Measurements from ENCODE around the gene RNF14. TPM values are rescaled to one million over a fixed set of nuclear protein-coding genes. Genes with fewer than 3 reads are reported as not detected.

RNF14 gene
- total RNA-seq, 1 experiment from 2014 or later = 67.1 TPM

DNA sequence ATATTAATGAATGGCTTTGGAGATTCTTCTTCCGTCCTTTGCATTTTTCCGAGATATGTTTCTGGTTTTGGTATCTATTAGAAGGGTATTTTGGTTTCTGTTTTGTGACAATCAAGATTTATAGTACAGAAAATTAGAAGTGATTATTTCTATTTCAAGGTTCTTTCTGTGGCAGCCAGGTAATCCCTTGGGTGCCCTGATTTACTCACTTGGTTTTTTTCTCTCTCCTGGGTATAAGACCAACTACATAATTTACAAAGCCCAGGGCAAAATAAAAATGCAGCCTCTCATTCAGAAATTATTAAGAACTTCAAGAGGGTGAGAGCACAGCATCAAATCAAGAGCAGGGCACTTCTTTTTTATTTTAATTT is 2.0 kb upstream of the RNF14 start:
- DNase-seq (ENCODE audit: low spot score) = no peak
- Histone ChIP-seq H3K27ac (ENCODE audit: low read depth, low read length, poor library complexity, severe bottlenecking) (no peak overlapping the region), H3K4me3 (ENCODE audit: low read depth, low read length, poor library complexity, severe bottlenecking) (no peak overlapping the region), H3K9me3 (ENCODE audit: low read depth, low read length, poor library complexity, severe bottlenecking) (no peaks in the 10 kb centered on the region), H3K36me3 (ENCODE audit: insufficient read depth, low read length, poor library complexity, severe bottlenecking) (peaks cover 7% of the 10 kb centered on the region), H3K4me1 (ENCODE audit: insufficient read depth, low read length, poor library complexity, severe bottlenecking) (peaks cover 21% of the 10 kb centered on the region), H3K27me3 (replicated peaks; ENCODE audit: insufficient read depth, low read depth, low read length, poor library complexity) (no peaks in the 10 kb centered on the region)
- intact Hi-C loops (cut with micrococcal nuclease; ENCODE audit: unreplicated experiment) = no loop called here
- no peak for TF ChIP-seq EZH2 (IDR thresholded peaks at IDR 0.05; ENCODE audit: borderline replicate concordance, low read depth, low read length, poor library complexity, severe bottlenecking)
- TF ChIP-seq, protein P1, sequence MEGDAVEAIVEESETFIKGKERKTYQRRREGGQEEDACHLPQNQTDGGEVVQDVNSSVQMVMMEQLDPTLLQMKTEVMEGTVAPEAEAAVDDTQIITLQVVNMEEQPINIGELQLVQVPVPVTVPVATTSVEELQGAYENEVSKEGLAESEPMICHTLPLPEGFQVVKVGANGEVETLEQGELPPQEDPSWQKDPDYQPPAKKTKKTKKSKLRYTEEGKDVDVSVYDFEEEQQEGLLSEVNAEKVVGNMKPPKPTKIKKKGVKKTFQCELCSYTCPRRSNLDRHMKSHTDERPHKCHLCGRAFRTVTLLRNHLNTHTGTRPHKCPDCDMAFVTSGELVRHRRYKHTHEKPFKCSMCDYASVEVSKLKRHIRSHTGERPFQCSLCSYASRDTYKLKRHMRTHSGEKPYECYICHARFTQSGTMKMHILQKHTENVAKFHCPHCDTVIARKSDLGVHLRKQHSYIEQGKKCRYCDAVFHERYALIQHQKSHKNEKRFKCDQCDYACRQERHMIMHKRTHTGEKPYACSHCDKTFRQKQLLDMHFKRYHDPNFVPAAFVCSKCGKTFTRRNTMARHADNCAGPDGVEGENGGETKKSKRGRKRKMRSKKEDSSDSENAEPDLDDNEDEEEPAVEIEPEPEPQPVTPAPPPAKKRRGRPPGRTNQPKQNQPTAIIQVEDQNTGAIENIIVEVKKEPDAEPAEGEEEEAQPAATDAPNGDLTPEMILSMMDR (conservative IDR thresholded peaks at IDR 0.05; ENCODE audit: low read depth, low read length) = no peak
- BruUV-seq (replicated peaks) = no TSS peak
- CTCF ChIA-PET = no interaction called here
- POLR2A ChIA-PET (ENCODE audit: low non-redundant PET) = no interaction called here

DNA sequence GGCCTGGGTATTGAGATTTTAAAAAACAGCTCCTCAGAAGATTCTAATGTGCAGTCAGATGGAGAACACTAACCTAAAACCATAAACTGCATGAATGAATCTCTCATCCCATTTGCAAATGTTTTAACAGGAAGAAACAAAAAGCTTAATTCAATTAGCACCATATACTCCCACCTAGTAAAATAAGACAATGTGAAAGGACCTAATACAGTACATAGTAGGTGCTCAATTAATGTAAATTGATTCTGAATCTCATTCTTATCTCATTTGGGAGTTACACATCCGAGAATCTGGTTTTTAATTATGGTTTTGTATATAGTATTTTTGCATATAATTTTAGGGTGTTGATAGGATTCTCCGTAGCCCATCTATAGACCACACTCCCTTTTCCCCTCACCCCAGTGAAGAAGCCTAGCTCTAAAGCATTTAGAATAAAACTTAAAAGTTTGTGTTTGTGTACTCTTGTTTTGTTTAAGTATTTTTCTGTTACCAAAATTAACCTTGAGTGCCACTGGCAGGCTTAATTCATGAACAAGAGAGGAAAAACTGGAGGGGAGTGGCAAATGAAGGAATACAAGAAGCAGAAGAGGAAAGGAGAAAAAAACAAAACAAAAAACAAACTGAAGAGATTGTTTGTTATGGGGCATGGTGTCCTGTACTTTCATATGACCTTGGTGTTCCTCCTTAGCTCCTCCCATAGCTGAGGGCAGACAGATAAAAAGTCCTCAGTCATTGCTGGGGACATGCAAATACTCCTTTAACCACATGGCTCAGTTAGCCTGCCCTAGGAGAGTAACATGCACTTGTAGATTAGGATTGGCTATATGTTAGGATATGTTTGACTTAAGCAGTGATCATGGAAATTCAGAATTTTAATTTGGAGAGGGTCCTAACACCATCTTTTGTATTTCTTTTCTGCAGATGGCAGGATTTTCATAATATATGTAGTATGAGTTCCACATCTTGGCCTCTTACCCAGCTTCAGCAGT is 1.2 kb downstream of the RNF14 start:
- no peak for TF ChIP-seq EZH2 (IDR thresholded peaks at IDR 0.05; ENCODE audit: borderline replicate concordance, low read depth, low read length, poor library complexity, severe bottlenecking)
- CTCF ChIA-PET = interaction anchor here (2.1 kb wide), 1 partner anchor 9 kb away, joined by 21 read pairs; no protein-coding TSS in a partner anchor
- intact Hi-C loops (cut with micrococcal nuclease; ENCODE audit: unreplicated experiment) = loop anchor here (2.0 kb wide), 1 partner anchor 277 kb away; no protein-coding TSS in a partner anchor
- Histone ChIP-seq H3K27me3 (replicated peaks; ENCODE audit: insufficient read depth, low read depth, low read length, poor library complexity) (no peaks in the 10 kb centered on the region), H3K4me3 (ENCODE audit: low read depth, low read length, poor library complexity, severe bottlenecking) (peak overlapping the region; percentile 86), H3K9me3 (ENCODE audit: low read depth, low read length, poor library complexity, severe bottlenecking) (no peaks in the 10 kb centered on the region), H3K27ac (ENCODE audit: low read depth, low read length, poor library complexity, severe bottlenecking) (peak overlapping the region; percentile 87), H3K36me3 (ENCODE audit: insufficient read depth, low read length, poor library complexity, severe bottlenecking) (peaks cover 24% of the 10 kb centered on the region), H3K4me1 (ENCODE audit: insufficient read depth, low read length, poor library complexity, severe bottlenecking) (peaks cover 11% of the 10 kb centered on the region)
- no TSS peak for BruUV-seq (replicated peaks)
- peak; percentile 39 for DNase-seq (ENCODE audit: low spot score)
- POLR2A ChIA-PET (ENCODE audit: low non-redundant PET) = no interaction called here

DNA sequence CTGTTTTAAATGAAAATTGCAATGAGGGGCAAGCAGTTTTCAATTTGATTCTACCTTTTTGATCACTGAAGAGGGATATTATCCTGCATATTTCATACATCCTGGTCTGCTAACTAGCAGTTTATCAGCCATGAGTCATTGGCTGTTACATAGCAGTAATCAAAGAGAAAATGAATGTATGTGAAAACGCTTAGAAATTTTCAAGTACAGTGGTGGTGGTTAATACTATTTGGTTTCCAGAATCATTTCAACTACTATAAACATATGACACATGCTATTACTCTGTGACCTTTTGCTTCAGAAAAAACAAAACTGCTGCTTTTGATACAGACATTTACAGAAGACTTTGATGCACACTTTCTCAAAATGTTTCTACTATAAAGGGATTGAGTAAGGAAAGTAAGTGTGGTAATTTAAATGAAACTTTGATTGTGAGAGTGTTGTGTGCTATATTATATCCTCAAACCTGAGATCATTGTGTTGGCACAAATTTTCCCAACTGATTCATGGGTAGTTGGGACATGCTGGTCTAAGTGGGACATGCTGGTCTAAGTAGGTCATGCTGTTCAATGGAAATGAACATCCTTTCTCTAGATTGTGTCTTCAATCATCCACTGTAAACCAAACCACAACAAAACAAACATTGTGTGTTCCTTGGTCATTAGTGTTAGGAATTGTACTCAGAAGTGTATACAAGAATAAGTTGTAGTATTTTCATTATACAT is 5.1 kb downstream of the RNF14 start:
- Histone ChIP-seq H3K27ac (ENCODE audit: low read depth, low read length, poor library complexity, severe bottlenecking) (no peak overlapping the region), H3K27me3 (replicated peaks; ENCODE audit: insufficient read depth, low read depth, low read length, poor library complexity) (no peaks in the 10 kb centered on the region), H3K9me3 (ENCODE audit: low read depth, low read length, poor library complexity, severe bottlenecking) (no peaks in the 10 kb centered on the region), H3K36me3 (ENCODE audit: insufficient read depth, low read length, poor library complexity, severe bottlenecking) (peaks cover 48% of the 10 kb centered on the region), H3K4me3 (ENCODE audit: low read depth, low read length, poor library complexity, severe bottlenecking) (no peak overlapping the region), H3K4me1 (ENCODE audit: insufficient read depth, low read length, poor library complexity, severe bottlenecking) (peaks cover 11% of the 10 kb centered on the region)
- no peak for DNase-seq (ENCODE audit: low spot score)
- POLR2A ChIA-PET (ENCODE audit: low non-redundant PET) = no interaction called here
- BruUV-seq (replicated peaks) = no TSS peak
- CTCF ChIA-PET = no interaction called here
- intact Hi-C loops (cut with micrococcal nuclease; ENCODE audit: unreplicated experiment) = no loop called here
- no peak for TF ChIP-seq EZH2 (IDR thresholded peaks at IDR 0.05; ENCODE audit: borderline replicate concordance, low read depth, low read length, poor library complexity, severe bottlenecking)
- TF ChIP-seq, protein P1 (conservative IDR thresholded peaks at IDR 0.05; ENCODE audit: low read depth, low read length) = no peak
